H9 (cell line): ENCODE data around the gene TOMM5. TPM values are rescaled to one million over a fixed set of nuclear protein-coding genes. Genes with fewer than 3 reads are reported as not detected.

Source experiments
- DNase-seq: peaks from one replicate; pipeline ENCODE4 v3.0.0-alpha.2; 2017
- H2AFZ ChIP-seq: one replicate; pipeline ENCODE4 v1.6.1; 2013; ENCODE audit warnings: mild to moderate bottlenecking, low read length, control low read depth, moderate library complexity
- H2AK5ac ChIP-seq: 2 replicates; pipeline ENCODE4 v1.6.1; 2013; ENCODE audit warnings: low read length, control low read depth, mixed read lengths; ENCODE audit not compliant: insufficient read length
- H2BK120ac ChIP-seq: one replicate; pipeline ENCODE4 v1.6.1; 2013; ENCODE audit warnings: low read depth, mild to moderate bottlenecking, low read length, control low read depth, inconsistent platforms; ENCODE audit not compliant: poor library complexity, severe bottlenecking
- H2BK12ac ChIP-seq: 2 replicates; pipeline ENCODE4 v1.6.1; 2013; ENCODE audit warnings: low read length, control low read depth, mixed read lengths, low read depth; ENCODE audit not compliant: insufficient read length
- H2BK15ac ChIP-seq: 2 replicates; pipeline ENCODE4 v1.6.1; 2013; ENCODE audit warnings: low read depth, low read length, control low read depth
- H2BK20ac ChIP-seq: one replicate; pipeline ENCODE4 v1.6.1; 2013; ENCODE audit warnings: low read depth, mild to moderate bottlenecking, low read length, control low read depth, inconsistent platforms; ENCODE audit not compliant: poor library complexity, severe bottlenecking
- H2BK5ac ChIP-seq: 2 replicates; pipeline ENCODE4 v1.6.1; 2013; ENCODE audit warnings: low read length, control low read depth, mixed read lengths; ENCODE audit not compliant: insufficient read length
- H3K14ac ChIP-seq: 2 replicates; pipeline ENCODE4 v1.6.1; 2013; ENCODE audit warnings: low read length, control low read depth; ENCODE audit not compliant: insufficient read depth
- H3K18ac ChIP-seq: 2 replicates; pipeline ENCODE4 v1.6.1; 2013; ENCODE audit warnings: low read depth, mild to moderate bottlenecking, mixed read lengths, low read length, control low read depth; ENCODE audit not compliant: insufficient read length
- H3K23ac ChIP-seq: 2 replicates; pipeline ENCODE4 v1.6.1; 2013; ENCODE audit warnings: low read length, control low read depth, mixed read lengths, low read depth; ENCODE audit not compliant: insufficient read length
- H3K23me2 ChIP-seq: 2 replicates; pipeline ENCODE4 v1.6.1; 2013; ENCODE audit warnings: low read depth, mild to moderate bottlenecking, mixed read lengths, low read length, control low read depth; ENCODE audit not compliant: insufficient read length, poor library complexity, severe bottlenecking
- H3K27ac ChIP-seq: 2 replicates; pipeline ENCODE4 v1.5.1; 2013; ENCODE audit warnings: low read length, control low read depth, mixed read lengths, low read depth; ENCODE audit not compliant: insufficient read length
- H3K27me3 ChIP-seq: 2 replicates; pipeline ENCODE4 v1.6.1; 2013; ENCODE audit warnings: low read length, control low read depth, inconsistent platforms; ENCODE audit not compliant: insufficient read depth
- H3K4ac ChIP-seq: 2 replicates; pipeline ENCODE4 v1.6.1; 2013; ENCODE audit warnings: low read depth, mild to moderate bottlenecking, control low read depth, inconsistent platforms, low read length, moderate library complexity
- H3K4me1 ChIP-seq: 2 replicates; pipeline ENCODE4 v1.6.1; 2013; ENCODE audit warnings: low read length, control low read depth, inconsistent platforms; ENCODE audit not compliant: insufficient read depth
- H3K4me2 ChIP-seq: 2 replicates; pipeline ENCODE4 v1.6.1; 2013; ENCODE audit warnings: low read length, control low read depth, mixed read lengths; ENCODE audit not compliant: insufficient read length, insufficient read depth
- H3K56ac ChIP-seq: 2 replicates; pipeline ENCODE4 v1.6.1; 2013; ENCODE audit warnings: low read depth, mild to moderate bottlenecking, mixed read lengths, low read length, control low read depth; ENCODE audit not compliant: insufficient read length
- H3K79me1 ChIP-seq: 2 replicates; pipeline ENCODE4 v1.6.1; 2013; ENCODE audit warnings: low read depth, mild to moderate bottlenecking, moderate library complexity, low read length, control low read depth, inconsistent platforms; ENCODE audit not compliant: insufficient read depth, poor library complexity, severe bottlenecking
- H3K79me2 ChIP-seq: 2 replicates; pipeline ENCODE4 v1.6.1; 2013; ENCODE audit warnings: low read length, control low read depth, inconsistent platforms; ENCODE audit not compliant: insufficient read depth
- H3K9ac ChIP-seq: 2 replicates; pipeline ENCODE4 v1.6.1; 2013; ENCODE audit warnings: low read length, control low read depth, mixed read lengths; ENCODE audit not compliant: insufficient read length; ENCODE audit errors: extremely low read depth
- H3K9me3 ChIP-seq: one replicate; pipeline ENCODE4 v1.6.1; 2013; ENCODE audit warnings: low read depth, low read length, inconsistent platforms; ENCODE audit not compliant: control insufficient read depth
- H3T11ph ChIP-seq: one replicate; pipeline ENCODE4 v1.6.1; 2013; ENCODE audit warnings: mild to moderate bottlenecking, low read length, control low read depth, inconsistent platforms
- H4K20me1 ChIP-seq: one replicate; pipeline ENCODE4 v1.6.1; 2013; ENCODE audit not compliant: control insufficient read depth, insufficient read length, insufficient read depth
- H4K5ac ChIP-seq: 2 replicates; pipeline ENCODE4 v1.6.1; 2013; ENCODE audit warnings: low read depth, mild to moderate bottlenecking, mixed read lengths, low read length, control low read depth; ENCODE audit not compliant: insufficient read length
- H4K8ac ChIP-seq: replicated peaks from 2 replicates; pipeline ENCODE4 v1.6.1; 2013; ENCODE audit warnings: low read length, control low read depth, mixed read lengths, low read depth; ENCODE audit not compliant: insufficient read length
- H4K91ac ChIP-seq: 2 replicates; pipeline ENCODE4 v1.6.1; 2013; ENCODE audit warnings: low read depth, mild to moderate bottlenecking, moderate library complexity, mixed read lengths, low read length, control low read depth; ENCODE audit not compliant: insufficient read length
- H3K27ac Mint-ChIP-seq, 3 experiments: 2 replicates in 2 of 3; 3 replicates in 1 of 3; pipeline ENCODE4 v1.8.0; 2020 to 2021; ENCODE audit warnings: mixed read lengths in 3 of 3, mild to moderate bottlenecking in 1 of 3, moderate library complexity in 1 of 3
- H3K27me3 Mint-ChIP-seq: 2 replicates; pipeline ENCODE4 v1.8.0; 2021; ENCODE audit warnings: low read depth, mild to moderate bottlenecking, moderate library complexity, mixed read lengths
- H3K36me3 Mint-ChIP-seq, 3 experiments: 2 replicates in 2 of 3; 3 replicates in 1 of 3; pipeline ENCODE4 v1.8.0; 2020 to 2021; ENCODE audit warnings: low read depth in 3 of 3, mixed read lengths in 3 of 3; ENCODE audit not compliant: insufficient read depth in 1 of 3
- H3K4me1 Mint-ChIP-seq, 2 experiments: 2 replicates each; pipeline ENCODE4 v1.8.0; 2020; ENCODE audit warnings: mixed read lengths in 2 of 2
- H3K4me3 Mint-ChIP-seq, 2 experiments: 2 replicates in 1 of 2; 3 replicates in 1 of 2; pipeline ENCODE4 v1.8.0; 2020 to 2021; ENCODE audit warnings: mild to moderate bottlenecking in 2 of 2, mixed read lengths in 2 of 2, moderate library complexity in 1 of 2
- H3K9me3 Mint-ChIP-seq, 2 experiments: 2 replicates in 1 of 2; 3 replicates in 1 of 2; pipeline ENCODE4 v1.8.0; 2020; ENCODE audit warnings: mild to moderate bottlenecking in 2 of 2, mixed read lengths in 2 of 2, moderate library complexity in 1 of 2
- WGBS: extraction: QIAGEN DNeasy Blood & Tissue Kit; methylation state at CpG from one replicate; pipeline ENCODE4 v1.1.7; 2013; ENCODE audit warnings: missing lambda C conversion rate, low lambda C conversion rate, mixed read lengths; ENCODE audit not compliant: insufficient read length; ENCODE audit errors: extremely low coverage; 5-methylcytosine and 5-hydroxymethylcytosine counted together
- total RNA-seq: library from RNA; stranded (reverse); gene quantifications from 2 replicates; pipeline ENCODE4 v1.2.1, GENCODE V29; 2021
- TF ChIP-seq, protein P1 (sequence below): fragments of 200-600 bp; sonication (generic); conservative IDR thresholded peaks from 3 replicates; pipeline ENCODE4 v1.8.0; 2021; ENCODE audit warnings: antibody characterized with exemption, mild to moderate bottlenecking

Gene TOMM5
- total RNA-seq, 1 experiment from 2014 or later: 124 TPM

DNA sequence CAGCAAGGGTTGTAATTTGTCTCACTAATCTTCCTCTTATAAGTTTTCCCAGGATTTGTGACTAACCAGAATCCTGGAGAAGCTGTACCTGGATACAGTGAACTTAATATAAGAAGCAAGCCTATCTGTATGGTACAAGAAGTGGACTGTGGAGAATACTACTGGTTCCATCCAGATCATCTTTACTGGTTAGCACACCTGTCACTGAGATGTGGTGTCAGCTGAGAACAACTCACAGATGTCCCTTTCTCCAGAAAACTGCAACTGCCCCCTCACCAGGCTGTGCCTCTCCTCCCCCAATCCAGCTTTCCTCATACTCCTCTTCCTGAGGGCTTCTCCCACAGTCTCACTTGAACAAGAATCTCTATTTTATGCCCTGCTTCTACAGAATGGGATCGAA lies 21.1 kb downstream of the TOMM5 start:
- H3K4ac ChIP-seq: no peak overlapping the region
- Mint-ChIP-seq H3K9me3 (no peaks in the 10 kb centered on the region), H3K36me3 (peaks cover 3 to 8% (median 5%) of the 10 kb centered on the region in 3 experiments; a peak in 6 of 7 replicates), H3K27me3 (no peaks in the 10 kb centered on the region), H3K4me1 (peaks cover 32 to 34% of the 10 kb centered on the region in 2 experiments), H3K27ac (no peak overlapping the region), H3K4me3 (no peak overlapping the region)
- no peak overlapping the region for H2AK5ac ChIP-seq
- H3K9me3 ChIP-seq: no peaks in the 10 kb centered on the region
- H4K5ac ChIP-seq: no peak overlapping the region
- H2BK20ac ChIP-seq: no peak overlapping the region
- no peaks in the 10 kb centered on the region for H3K79me1 ChIP-seq
- H2AFZ ChIP-seq: no peak overlapping the region
- H3K79me2 ChIP-seq: no peaks in the 10 kb centered on the region; the same call in 1 of the 2 replicates
- peaks cover 7% of the 10 kb centered on the region for H3K4me1 ChIP-seq
- H3K27me3 ChIP-seq: no peaks in the 10 kb centered on the region
- DNase-seq: no peak
- TF ChIP-seq, protein P1, sequence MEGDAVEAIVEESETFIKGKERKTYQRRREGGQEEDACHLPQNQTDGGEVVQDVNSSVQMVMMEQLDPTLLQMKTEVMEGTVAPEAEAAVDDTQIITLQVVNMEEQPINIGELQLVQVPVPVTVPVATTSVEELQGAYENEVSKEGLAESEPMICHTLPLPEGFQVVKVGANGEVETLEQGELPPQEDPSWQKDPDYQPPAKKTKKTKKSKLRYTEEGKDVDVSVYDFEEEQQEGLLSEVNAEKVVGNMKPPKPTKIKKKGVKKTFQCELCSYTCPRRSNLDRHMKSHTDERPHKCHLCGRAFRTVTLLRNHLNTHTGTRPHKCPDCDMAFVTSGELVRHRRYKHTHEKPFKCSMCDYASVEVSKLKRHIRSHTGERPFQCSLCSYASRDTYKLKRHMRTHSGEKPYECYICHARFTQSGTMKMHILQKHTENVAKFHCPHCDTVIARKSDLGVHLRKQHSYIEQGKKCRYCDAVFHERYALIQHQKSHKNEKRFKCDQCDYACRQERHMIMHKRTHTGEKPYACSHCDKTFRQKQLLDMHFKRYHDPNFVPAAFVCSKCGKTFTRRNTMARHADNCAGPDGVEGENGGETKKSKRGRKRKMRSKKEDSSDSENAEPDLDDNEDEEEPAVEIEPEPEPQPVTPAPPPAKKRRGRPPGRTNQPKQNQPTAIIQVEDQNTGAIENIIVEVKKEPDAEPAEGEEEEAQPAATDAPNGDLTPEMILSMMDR: no peak
- H2BK15ac ChIP-seq: no peak overlapping the region
- H3K23ac ChIP-seq: no peak overlapping the region
- no peak overlapping the region for H3T11ph ChIP-seq
- no peak overlapping the region for H2BK5ac ChIP-seq
- H4K8ac ChIP-seq: no peak overlapping the region
- H3K18ac ChIP-seq: no peak overlapping the region
- H2BK120ac ChIP-seq: no peak overlapping the region
- H2BK12ac ChIP-seq: no peak overlapping the region
- H4K20me1 ChIP-seq: no peaks in the 10 kb centered on the region
- peaks cover 6% of the 10 kb centered on the region for H3K23me2 ChIP-seq
- WGBS: no CpG with 5 or more reads among the region's 1 CpG
- H3K9ac ChIP-seq: no peak overlapping the region
- H3K27ac ChIP-seq: no peak overlapping the region
- no peak overlapping the region for H4K91ac ChIP-seq
- H3K14ac ChIP-seq: no peak overlapping the region
- no peak overlapping the region for H3K4me2 ChIP-seq
- H3K56ac ChIP-seq: no peak overlapping the region
